B cell (primary cell): ENCODE data around the gene LTBP3. TPM values are rescaled to one million over a fixed set of nuclear protein-coding genes. Genes with fewer than 3 reads are reported as not detected.
A peak's percentile ranks its signal among the peaks of the same experiment; 100 is the strongest.

Experiments used
- ATAC-seq: fragments of 200-7000 bp; cut with Tn5 transposase; one replicate; pipeline ENCODE4 v1.10.0; 2021; ENCODE audit warnings: low read depth, mild to moderate bottlenecking, moderate number of reproducible peaks, moderate library complexity
- CTCF ChIA-PET: fragments of 350-600 bp; sonication (Branson Sonifier 250); formaldehyde crosslinking; loops from one replicate; lab custom pipeline; 2021; ENCODE audit warnings: antibody characterized with exemption, inconsistent platforms; lab: Charles Lee
- POLR2A ChIA-PET: fragments of 350-600 bp; sonication (Branson Sonifier 250); formaldehyde crosslinking; loops from one replicate; lab custom pipeline; 2021; ENCODE audit warnings: antibody characterized with exemption; lab: Charles Lee
- DNase-seq: peaks from one replicate; pipeline ENCODE4 v3.0.0; 2013
- H2AFZ ChIP-seq: 2 replicates; pipeline ENCODE4 v1.6.1; 2012; ENCODE audit warnings: mild to moderate bottlenecking, low read depth, low read length; ENCODE audit not compliant: insufficient read depth, poor library complexity, severe bottlenecking
- H3K27ac ChIP-seq, 2 donors: 1 replicate in 1 of 2; 2 replicates in 1 of 2; pipeline ENCODE4 v1.5.1; 2012 to 2013; ENCODE audit warnings: low read length in 2 of 2, mild to moderate bottlenecking in 2 of 2, moderate library complexity in 1 of 2
- H3K27me3 ChIP-seq, 4 experiments: fragments of 200-600 bp in 1 of 4; sonication (generic) in 1 of 4; replicated peaks in 1 of 4; 1 replicate in 2 of 4; 2 replicates in 2 of 4; pipeline versions ENCODE4 v1.6.1 to v1.7.0; 2013 to 2016; ENCODE audit warnings: low read length in 3 of 4, mild to moderate bottlenecking in 2 of 4, mixed read lengths in 1 of 4, moderate library complexity in 1 of 4; ENCODE audit not compliant: insufficient read depth in 4 of 4, control insufficient read depth in 3 of 4; ENCODE audit errors: control extremely low read depth in 1 of 4
- H3K36me3 ChIP-seq, 2 experiments: replicated peaks in 1 of 2; 1 replicate in 1 of 2; 2 replicates in 1 of 2; pipeline versions ENCODE4 v1.6.1 to v1.7.1; 2013; ENCODE audit warnings: low read length in 1 of 2; ENCODE audit not compliant: insufficient read depth in 2 of 2, control insufficient read depth in 1 of 2; ENCODE audit errors: control extremely low read depth in 1 of 2, extremely low read depth in 1 of 2
- H3K4me1 ChIP-seq, 2 donors: fragments of 200-600 bp in 1 of 2; sonication (generic) in 1 of 2; 1 replicate in 1 of 2; 2 replicates in 1 of 2; pipeline versions ENCODE4 v1.5.1 to v1.6.1; 2013 to 2017; ENCODE audit warnings: low read length in 2 of 2; ENCODE audit not compliant: control insufficient read depth in 2 of 2, insufficient read depth in 2 of 2
- H3K4me2 ChIP-seq: replicated peaks from 2 replicates; pipeline ENCODE3; 2012; ENCODE audit warnings: mild to moderate bottlenecking, low read depth, low read length; ENCODE audit not compliant: poor library complexity, severe bottlenecking
- H3K4me3 ChIP-seq, 5 experiments: fragments of 200-600 bp in 1 of 5; sonication (generic) in 1 of 5; 1 replicate in 3 of 5; 2 replicates in 2 of 5; pipeline versions ENCODE4 v1.5.1 to v1.7.0; 2011 to 2016; ENCODE audit warnings: low read length in 4 of 5, mild to moderate bottlenecking in 4 of 5, low read depth in 2 of 5, control low read depth in 1 of 5, moderate library complexity in 1 of 5; ENCODE audit not compliant: insufficient read depth in 1 of 5; ENCODE audit errors: control extremely low read depth in 1 of 5, extremely low read depth in 1 of 5
- H3K79me2 ChIP-seq: fragments of 200-600 bp; sonication (generic); one replicate; pipeline ENCODE4 v1.6.0; 2016; ENCODE audit warnings: low read length; ENCODE audit not compliant: control insufficient read depth, insufficient read depth
- H3K9ac ChIP-seq: fragments of 200-600 bp; sonication (generic); 2 replicates; pipeline ENCODE4 v1.6.1; 2017; ENCODE audit warnings: mild to moderate bottlenecking, low read length, moderate library complexity
- H3K9me3 ChIP-seq, 3 donors: one replicate each; pipeline versions ENCODE4 v1.6.1 to v1.7.1; 2013; ENCODE audit warnings: low read length in 2 of 3; ENCODE audit not compliant: control insufficient read depth in 2 of 3, insufficient read depth in 1 of 3; ENCODE audit errors: control extremely low read depth in 1 of 3
- H4K20me1 ChIP-seq: 2 replicates; pipeline ENCODE4 v1.6.0; 2012; ENCODE audit warnings: mild to moderate bottlenecking, low read length; ENCODE audit not compliant: insufficient read depth, control insufficient read depth, poor library complexity, severe bottlenecking
- H3K27ac Mint-ChIP-seq: one replicate; pipeline ENCODE4 v1.8.0; 2021; ENCODE audit warnings: mixed read lengths
- H3K27me3 Mint-ChIP-seq: one replicate; pipeline ENCODE4 v1.8.0; 2021; ENCODE audit warnings: mixed read lengths
- H3K4me1 Mint-ChIP-seq: one replicate; pipeline ENCODE4 v1.8.0; 2021; ENCODE audit warnings: mixed read lengths
- H3K4me3 Mint-ChIP-seq: one replicate; pipeline ENCODE4 v1.8.0; 2021; ENCODE audit warnings: mixed read lengths
- H3K9me3 Mint-ChIP-seq: one replicate; pipeline ENCODE4 v1.8.0; 2022; ENCODE audit warnings: mixed read lengths; ENCODE audit not compliant: insufficient read depth
- CTCF ChIP-seq: fragments of 200-600 bp; IDR thresholded peaks from one replicate; pipeline ENCODE4 v1.8.0; 2022; ENCODE audit warnings: antibody characterized with exemption, mild to moderate bottlenecking
- EZH2 ChIP-seq: IDR thresholded peaks from 2 replicates; pipeline ENCODE4 v1.6.1; 2012; ENCODE audit warnings: borderline replicate concordance, low read depth, mild to moderate bottlenecking, moderate library complexity, low read length; ENCODE audit not compliant: insufficient read depth, poor library complexity, severe bottlenecking
- WGBS: methylation state at CpG from one replicate; pipeline ENCODE4 v1.1.5; 2013; ENCODE audit warnings: missing lambda C conversion rate; ENCODE audit not compliant: insufficient coverage; 5-methylcytosine and 5-hydroxymethylcytosine counted together
- intact Hi-C: fragments of 100-400 bp; cut with micrococcal nuclease; formaldehyde crosslinking; loops from one replicate; pipeline ENCODE4 v1.10.0; 2022
- polyA plus RNA-seq: library from polyadenylated mRNA; depleted of rRNA; stranded (reverse); fragments of >200 nt; gene quantifications from 2 replicates; pipeline ENCODE4 v1.2.3, GENCODE V29; 2012
- total RNA-seq, 2 donors: library from RNA; stranded (reverse); fragments of 120-200 nt in 1 of 2; gene quantifications; 1 replicate in 1 of 2; 2 replicates in 1 of 2; pipeline versions ENCODE4 v1.2.3 to v1.2.4, GENCODE V29; 2013 to 2022

LTBP3 gene
- total and polyA plus RNA-seq, 2 donors (not counting 1 experiment from before 2014, with no cell fraction given) = 65.1 to 69.0 TPM

- peak within 1 kb of the TSS; percentile 96 to 97 for H3K27ac ChIP-seq
- peaks cover 0 to 6% of the 10 kb centered on the region in 2 experiments for H3K36me3 ChIP-seq
- ATAC-seq = peak; percentile 67
- peaks cover 65% of the 10 kb centered on the region for H3K79me2 ChIP-seq
- under 1% methylated on average over 79 of the region's 89 CpGs for WGBS
- Mint-ChIP-seq H3K27me3 (no peaks in the 10 kb centered on the region), H3K27ac (peak within 1 kb of the TSS; percentile 99), H3K4me1 (peaks cover 75% of the 10 kb centered on the region), H3K9me3 (no peaks in the 10 kb centered on the region), H3K4me3 (peak within 1 kb of the TSS; percentile 99)
- CTCF ChIA-PET = interaction anchor here (0.6 to 5.1 kb wide), 13 partner anchors 10 to 318 kb away, joined by 3 to 86 read pairs (median 5); partner anchors contain the start of genes FIBP and KCNK7
- POLR2A ChIA-PET = interaction anchor here (0.5 to 1.5 kb wide), 12 partner anchors 18 to 709 kb away, joined by 3 to 16 read pairs (median 4); partner anchors contain the start of genes PCNX3, RELA and SCYL1
- DNase-seq = peak; percentile 99
- intact Hi-C loops = loop anchor here (1.0 to 10.0 kb wide), 13 partner anchors 12 to 825 kb away; partner anchors contain the start of genes BANF1, EIF1AD, KAT5 and LTBP3
- peak within 1 kb of the TSS; percentile 75 for H2AFZ ChIP-seq
- H4K20me1 ChIP-seq = peaks cover 39% of the 10 kb centered on the region
- peak within 1 kb of the TSS; percentile 100 for H3K4me2 ChIP-seq
- H3K27me3 ChIP-seq = no peaks in the 10 kb centered on the region
- TF ChIP-seq CTCF (peak; percentile 48), EZH2 (no peak)
- H3K4me3 ChIP-seq = peak within 1 kb of the TSS; percentile 58 to 89 (median 83)
- H3K9me3 ChIP-seq = no peaks in the 10 kb centered on the region
- peaks cover 58 to 77% of the 10 kb centered on the region in 2 donors for H3K4me1 ChIP-seq
- peak within 1 kb of the TSS; percentile 83 for H3K9ac ChIP-seq
Measured at GRCh38 chr11:65569973-65570918, 12.1 kb upstream of the LTBP3 start, which contains the start of gene ZNRD2. TSS of gene ZNRD2 (plus strand) at chr11:65570477. CDS start at chr11:65570492, 15 bp downstream.
